ENCODE measurements around the gene ACBD4. TPM values are rescaled to one million over a fixed set of nuclear protein-coding genes. Genes with fewer than 3 reads are reported as not detected.

Gene ACBD4
- total and polyA plus RNA-seq, 2 of the 4 experiments (the other 2 are of a cell fraction), result 2.3 to 5.7 TPM

GRCh38 chr17:45106582-45106981 is 28.9 kb upstream of the ACBD4 start:
- H3K56ac ChIP-seq (ENCODE audit: extremely low read depth, insufficient read depth, low read length), result no peak overlapping the region
- POLR2A ChIA-PET (ENCODE audit: unreplicated experiment), result no interaction called here
- H3K23ac ChIP-seq (ENCODE audit: low read depth, low read length), result no peak overlapping the region
- H3K4ac ChIP-seq (ENCODE audit: low read depth, low read length), result no peak overlapping the region
- H2BK5ac ChIP-seq (ENCODE audit: low read depth, low read length, poor library complexity, severe bottlenecking), result no peak overlapping the region
- no peaks in the 10 kb centered on the region for H3K9me3 ChIP-seq (ENCODE audit: control insufficient read depth, insufficient read depth, low read length)
- H3K4me3 ChIP-seq (ENCODE audit: insufficient read depth, low read depth, low read length), result no peak overlapping the region
- intact Hi-C loops (cut with micrococcal nuclease), result no loop called here
- H2AK9ac ChIP-seq (replicated peaks; ENCODE audit: low read depth, low read length, poor library complexity), result peak overlapping the region; percentile 44
- H3K79me1 ChIP-seq (ENCODE audit: low read depth in 1 of 2, low read length in 2 of 2), result peaks cover 4 to 39% of the 10 kb centered on the region in 2 experiments; a peak in 2 of 4 replicates
- peaks cover 79% of the 10 kb centered on the region for H3K36me3 ChIP-seq (ENCODE audit: control insufficient read depth, insufficient read depth, low read length)
- H2AK5ac ChIP-seq (ENCODE audit: low read depth, low read length), result no peak overlapping the region
- no peaks in the 10 kb centered on the region for H3K9me1 ChIP-seq (ENCODE audit: insufficient read depth, low read length)
- H2BK120ac ChIP-seq (ENCODE audit: low read depth, low read length), result no peak overlapping the region
- no TSS peak for BruUV-seq (replicated peaks)
- H2BK15ac ChIP-seq (ENCODE audit: low read depth, low read length), result no peak overlapping the region
- H4K5ac ChIP-seq (ENCODE audit: low read depth, low read length), result no peak overlapping the region
- no peak overlapping the region for H2AFZ ChIP-seq (replicated peaks; ENCODE audit: low read length, poor library complexity)
- H4K20me1 ChIP-seq (ENCODE audit: insufficient read depth, low read length), result peaks cover 13% of the 10 kb centered on the region
- no peak overlapping the region for H3K14ac ChIP-seq (replicated peaks; ENCODE audit: low read depth, low read length)
- no peaks in the 10 kb centered on the region for H3K4me1 ChIP-seq (ENCODE audit: control insufficient read depth, insufficient read depth, low read length)
- in situ Hi-C loops (cut with MboI; ENCODE audit: low sequenced_read_pairs), result no loop called here
- no peak overlapping the region for H3K4me2 ChIP-seq (ENCODE audit: low read depth, low read length)
- 95% methylated on average over 3 of the region's 5 CpGs; no CpG with 5 or more reads in 1 of the 2 experiments for WGBS, 2 experiments (ENCODE audit: extremely low coverage in 2 of 2, insufficient read length in 1 of 2)
- no peak overlapping the region for H3K18ac ChIP-seq (ENCODE audit: low read depth, low read length)
- CTCF ChIA-PET, result no interaction called here
- no peak for DNase-seq
- no peak overlapping the region for H4K8ac ChIP-seq (ENCODE audit: low read depth in 2 of 2, low read length in 2 of 2)
- ATAC-seq (ENCODE audit: low read depth), result no peak
- H4K91ac ChIP-seq (ENCODE audit: insufficient read depth, low read depth, low read length), result no peak overlapping the region
- dilution Hi-C loops (cut with HindIII; ENCODE audit: low sequenced_read_pairs, unreplicated experiment), result no loop called here
- H3K27me3 ChIP-seq (ENCODE audit: control insufficient read depth, insufficient read depth, low read length), result no peaks in the 10 kb centered on the region
- H3K27ac ChIP-seq (ENCODE audit: insufficient read depth, low read length), result no peak overlapping the region
- no peak overlapping the region for H2BK20ac ChIP-seq (ENCODE audit: low read depth, low read length)
- no peak overlapping the region for H3K9ac ChIP-seq (ENCODE audit: low read depth, low read length)
- TF ChIP-seq RFX5 (IDR thresholded peaks at IDR 0.05; ENCODE audit: low read depth, low read length), result no peak
- no peak for TF ChIP-seq POLR2A (IDR thresholded peaks at IDR 0.05; ENCODE audit: low read depth, low read length)
- TF ChIP-seq MAFK (IDR thresholded peaks at IDR 0.05; ENCODE audit: low read depth, low read length), result no peak
- TF ChIP-seq CEBPB (IDR thresholded peaks at IDR 0.05; ENCODE audit: low read depth, low read length), result no peak
- no peak for TF ChIP-seq BHLHE40 (IDR thresholded peaks at IDR 0.05; ENCODE audit: low read depth, low read length)
- no peak for TF ChIP-seq MAZ (IDR thresholded peaks at IDR 0.05; ENCODE audit: borderline replicate concordance, low read depth, low read length)
- TF ChIP-seq SMC3 (IDR thresholded peaks at IDR 0.05; ENCODE audit: low read depth, low read length), result no peak
- TF ChIP-seq CTCF (conservative IDR thresholded peaks at IDR 0.05; ENCODE audit: low read depth, low read length), result no peak
- TF ChIP-seq FOS (IDR thresholded peaks at IDR 0.05; ENCODE audit: low read depth, low read length), result no peak
- TF ChIP-seq MXI1 (IDR thresholded peaks at IDR 0.05; ENCODE audit: borderline replicate concordance, low read depth, low read length), result no peak
- no peak for TF ChIP-seq ELK1 (IDR thresholded peaks at IDR 0.05; ENCODE audit: borderline replicate concordance, low read depth, low read length)
- TF ChIP-seq RAD21 (IDR thresholded peaks at IDR 0.05; ENCODE audit: low read length), result no peak
- no peak for TF ChIP-seq USF2 (IDR thresholded peaks at IDR 0.05; ENCODE audit: low read depth, low read length)
- no peak for TF ChIP-seq RCOR1 (IDR thresholded peaks at IDR 0.05; ENCODE audit: insufficient replicate concordance, low read length)
- TF ChIP-seq CHD1 (IDR thresholded peaks at IDR 0.05; ENCODE audit: low read depth, low read length), result no peak
- no peak for TF ChIP-seq NFE2L2 (IDR thresholded peaks at IDR 0.05; ENCODE audit: low read depth, low read length)

Measured in IMR-90 (cell line).